Measurements from ENCODE around the gene CDC42SE1.

The CDC42SE1 gene

DNA sequence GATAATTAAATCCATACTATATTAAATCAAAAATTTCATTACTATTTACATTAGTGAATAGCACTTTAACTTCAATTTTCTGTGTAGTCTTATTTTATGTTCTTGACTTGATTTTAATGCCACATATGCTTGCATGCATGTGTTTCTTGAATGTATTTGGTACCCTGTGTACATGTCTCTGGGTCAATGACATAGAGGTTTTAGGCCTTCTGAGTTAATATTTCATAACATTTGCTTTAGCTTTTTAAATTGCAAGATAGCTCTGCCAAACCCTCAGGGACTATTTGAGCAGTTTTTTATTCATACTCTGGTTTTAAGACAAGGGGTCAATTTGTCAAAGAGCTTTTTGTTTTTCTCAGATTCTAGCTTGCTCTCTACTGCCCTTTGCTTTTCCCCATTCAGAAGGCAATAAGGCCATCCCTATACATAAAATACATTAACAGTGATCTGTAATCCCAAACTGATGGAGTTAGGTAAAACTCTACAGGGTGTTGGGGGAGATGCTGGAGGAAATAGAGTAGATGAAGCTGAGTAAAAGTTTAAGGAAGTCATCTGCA, 5.7 kb upstream of the CDC42SE1 start:
- TF ChIP-seq, protein P1, sequence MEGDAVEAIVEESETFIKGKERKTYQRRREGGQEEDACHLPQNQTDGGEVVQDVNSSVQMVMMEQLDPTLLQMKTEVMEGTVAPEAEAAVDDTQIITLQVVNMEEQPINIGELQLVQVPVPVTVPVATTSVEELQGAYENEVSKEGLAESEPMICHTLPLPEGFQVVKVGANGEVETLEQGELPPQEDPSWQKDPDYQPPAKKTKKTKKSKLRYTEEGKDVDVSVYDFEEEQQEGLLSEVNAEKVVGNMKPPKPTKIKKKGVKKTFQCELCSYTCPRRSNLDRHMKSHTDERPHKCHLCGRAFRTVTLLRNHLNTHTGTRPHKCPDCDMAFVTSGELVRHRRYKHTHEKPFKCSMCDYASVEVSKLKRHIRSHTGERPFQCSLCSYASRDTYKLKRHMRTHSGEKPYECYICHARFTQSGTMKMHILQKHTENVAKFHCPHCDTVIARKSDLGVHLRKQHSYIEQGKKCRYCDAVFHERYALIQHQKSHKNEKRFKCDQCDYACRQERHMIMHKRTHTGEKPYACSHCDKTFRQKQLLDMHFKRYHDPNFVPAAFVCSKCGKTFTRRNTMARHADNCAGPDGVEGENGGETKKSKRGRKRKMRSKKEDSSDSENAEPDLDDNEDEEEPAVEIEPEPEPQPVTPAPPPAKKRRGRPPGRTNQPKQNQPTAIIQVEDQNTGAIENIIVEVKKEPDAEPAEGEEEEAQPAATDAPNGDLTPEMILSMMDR (IDR thresholded peaks at IDR 0.05; ENCODE audit: low read depth, low read length), result no peak
- TF ChIP-seq POLR2A (IDR thresholded peaks at IDR 0.05; ENCODE audit: extremely low read depth, insufficient read length) (no peak), MYC (IDR thresholded peaks at IDR 0.05; ENCODE audit: low read depth, low read length) (no peak)
- TF ChIP-seq, protein P2, sequence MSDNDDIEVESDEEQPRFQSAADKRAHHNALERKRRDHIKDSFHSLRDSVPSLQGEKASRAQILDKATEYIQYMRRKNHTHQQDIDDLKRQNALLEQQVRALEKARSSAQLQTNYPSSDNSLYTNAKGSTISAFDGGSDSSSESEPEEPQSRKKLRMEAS (IDR thresholded peaks at IDR 0.05; ENCODE audit: low read depth, low read length), result no peak
- DNase-seq (ENCODE audit: low read depth), result no peak
- H3K4me3 ChIP-seq (ENCODE audit: low read depth, low read length), result no peak overlapping the region

DNA sequence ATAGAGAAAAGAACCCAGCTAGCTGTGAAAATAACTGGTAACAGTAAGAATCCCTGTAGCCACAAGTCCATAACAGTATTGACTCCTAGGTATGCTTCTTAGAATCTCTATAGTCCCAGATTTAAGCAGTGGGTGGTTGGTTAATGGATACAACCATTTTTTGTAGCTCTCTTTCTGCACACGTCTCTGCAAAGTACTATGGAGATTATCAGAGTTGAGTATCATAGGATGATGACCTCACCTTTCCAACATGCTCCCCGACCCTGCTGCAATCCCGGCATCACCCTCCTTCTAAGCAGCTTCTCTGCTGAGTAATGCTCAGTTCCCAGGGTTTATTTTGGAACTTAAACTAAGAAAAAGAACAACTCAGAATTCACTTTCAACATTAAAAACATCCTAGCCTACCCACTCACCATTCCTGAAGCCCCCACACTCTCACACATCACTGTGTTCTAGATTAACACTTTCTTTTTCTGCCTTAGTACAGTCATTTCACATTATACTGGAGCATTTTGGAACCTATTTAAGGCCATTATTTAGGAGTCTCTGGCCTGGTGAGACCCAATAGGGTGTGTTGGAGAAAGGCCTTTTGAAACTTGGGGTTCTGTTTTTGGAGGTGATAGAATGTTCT, 3.4 kb upstream of the CDC42SE1 start:
- H3K4me3 ChIP-seq (ENCODE audit: low read depth, low read length), result no peak overlapping the region
- TF ChIP-seq, protein P2 (IDR thresholded peaks at IDR 0.05; ENCODE audit: low read depth, low read length), result no peak
- TF ChIP-seq MYC (IDR thresholded peaks at IDR 0.05; ENCODE audit: low read depth, low read length), result no peak
- no peak for TF ChIP-seq POLR2A (IDR thresholded peaks at IDR 0.05; ENCODE audit: extremely low read depth, insufficient read length)
- TF ChIP-seq, protein P1 (IDR thresholded peaks at IDR 0.05; ENCODE audit: low read depth, low read length), result no peak

DNA sequence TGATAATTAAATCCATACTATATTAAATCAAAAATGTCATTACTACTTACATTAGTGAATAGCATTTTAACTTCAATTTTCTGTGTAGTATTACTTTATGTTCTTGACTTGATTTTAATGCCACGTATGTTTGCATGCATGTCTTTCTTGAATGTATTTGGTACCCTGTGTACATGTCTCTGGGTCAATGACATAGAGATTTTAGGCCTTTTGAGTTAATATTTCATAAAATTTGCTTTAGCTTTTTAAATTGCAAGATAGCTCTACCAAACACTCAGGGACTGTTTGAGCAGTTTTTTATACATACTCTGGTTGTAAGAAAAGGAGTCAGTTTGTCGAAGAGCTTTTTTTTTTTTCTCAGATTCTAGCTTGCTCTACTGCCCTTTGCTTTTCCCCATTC, 2.3 kb upstream of the CDC42SE1 start:
- no peak for DNase-seq (ENCODE audit: low read depth)
- TF ChIP-seq, protein P1 (IDR thresholded peaks at IDR 0.05; ENCODE audit: low read depth, low read length), result no peak
- TF ChIP-seq POLR2A (IDR thresholded peaks at IDR 0.05; ENCODE audit: extremely low read depth, insufficient read length), result no peak
- TF ChIP-seq, protein P2 (IDR thresholded peaks at IDR 0.05; ENCODE audit: low read depth, low read length), result no peak
- no peak for TF ChIP-seq MYC (IDR thresholded peaks at IDR 0.05; ENCODE audit: low read depth, low read length)
- H3K4me3 ChIP-seq (ENCODE audit: low read depth, low read length), result peak overlapping the region; percentile 99

More for the DNA sequence above, 3.4 kb upstream of the CDC42SE1 start:
- no peak for DNase-seq (ENCODE audit: low read depth)

DNA sequence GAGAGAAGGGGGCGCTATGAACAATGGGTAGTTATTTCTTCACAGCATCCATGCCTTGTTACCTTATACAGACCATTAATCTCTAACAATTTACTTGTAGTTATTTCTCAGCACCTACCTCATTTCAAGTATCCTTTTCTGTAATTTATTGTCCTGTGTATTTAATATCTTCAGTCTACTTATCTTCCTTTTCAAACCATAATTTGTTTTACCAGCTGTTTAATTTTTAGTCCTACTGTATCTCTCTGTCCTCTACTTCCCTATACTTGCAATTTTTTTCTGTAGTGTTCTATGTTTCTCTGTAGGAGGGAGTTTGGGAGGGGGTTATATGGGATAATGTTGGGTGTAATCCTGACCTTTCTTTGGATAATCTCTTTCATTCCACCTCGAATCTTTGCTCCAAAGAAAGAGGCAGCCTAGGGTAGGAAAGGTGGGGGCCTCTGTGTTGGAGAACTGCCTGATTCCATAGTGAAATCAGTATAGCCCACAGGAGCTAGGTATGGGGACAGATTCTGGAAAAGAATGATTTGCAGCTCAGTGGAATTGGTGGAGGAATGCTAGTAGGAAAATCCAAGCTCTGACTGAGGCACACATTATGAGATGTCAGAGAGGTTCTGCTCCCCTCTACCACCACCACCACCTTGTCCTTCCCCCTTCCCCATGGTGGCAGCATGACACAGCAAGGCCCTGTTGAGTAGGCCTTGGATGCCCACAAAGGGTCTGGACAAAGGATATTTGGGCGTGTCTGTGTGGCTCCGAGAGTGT, 1.4 kb upstream of the CDC42SE1 start:
- TF ChIP-seq MYC (IDR thresholded peaks at IDR 0.05; ENCODE audit: low read depth, low read length) (no peak), POLR2A (IDR thresholded peaks at IDR 0.05; ENCODE audit: extremely low read depth, insufficient read length) (no peak)
- TF ChIP-seq, protein P2 (IDR thresholded peaks at IDR 0.05; ENCODE audit: low read depth, low read length), result no peak
- TF ChIP-seq, protein P1 (IDR thresholded peaks at IDR 0.05; ENCODE audit: low read depth, low read length), result no peak
- DNase-seq (ENCODE audit: low read depth), result peak; percentile 56
- H3K4me3 ChIP-seq (ENCODE audit: low read depth, low read length), result peak overlapping the region; percentile 99

DNA sequence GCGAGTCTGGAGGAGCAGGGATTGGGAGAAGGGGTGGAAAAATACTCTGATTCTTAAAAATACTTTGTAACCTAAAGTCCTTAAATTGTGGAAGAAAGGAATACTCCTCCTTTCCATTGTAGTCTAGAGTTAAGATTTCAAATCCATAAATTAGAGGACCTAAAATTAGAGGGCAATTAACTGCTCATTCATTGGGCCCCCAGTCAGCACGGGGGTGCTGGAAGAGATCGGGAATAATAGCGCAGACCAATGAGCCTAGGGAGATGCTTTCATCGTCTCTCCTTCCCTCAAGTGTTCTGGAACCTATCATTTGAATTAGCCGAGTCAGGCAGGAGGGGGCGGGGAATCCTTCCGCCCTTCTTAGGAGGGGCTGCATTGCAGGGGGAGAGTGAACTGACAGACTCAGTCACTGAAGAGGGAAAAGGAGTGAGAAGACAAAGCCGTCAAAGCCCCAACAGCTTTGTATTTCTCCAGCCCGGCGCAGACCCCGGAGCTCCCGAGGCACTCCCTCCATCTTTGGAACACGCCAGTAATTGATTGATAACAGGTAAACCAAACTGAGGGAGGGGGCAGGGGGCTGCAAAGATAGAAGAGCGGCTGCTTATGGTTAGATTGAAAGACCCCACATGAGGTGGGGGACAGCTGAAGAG, 710 bp upstream of the CDC42SE1 start, which contains the start of gene MLLT11:
MLLT11 (plus strand) TSS at position 391 of the 650 bp plus-strand sequence. CDS start 6,828 bp downstream, outside the sequence.
- H3K4me3 ChIP-seq (ENCODE audit: low read depth, low read length), result peak within 1 kb of the TSS; percentile 99
- peak; percentile 85 for DNase-seq (ENCODE audit: low read depth)
- TF ChIP-seq, protein P2 (IDR thresholded peaks at IDR 0.05; ENCODE audit: low read depth, low read length), result no peak
- TF ChIP-seq MYC (IDR thresholded peaks at IDR 0.05; ENCODE audit: low read depth, low read length) (0 out of 2 replicates have a peak, but pooled peaks have one; percentile 12), POLR2A (IDR thresholded peaks at IDR 0.05; ENCODE audit: extremely low read depth, insufficient read length) (peak; percentile 17)
- TF ChIP-seq, protein P1 (IDR thresholded peaks at IDR 0.05; ENCODE audit: low read depth, low read length), result peak; percentile 9

Data from NB4 (cell line).